GM12874 (cell line): Measurements from ENCODE around the gene CHCHD2.
A peak's percentile ranks its signal among the peaks of the same experiment; 100 is the strongest.

Experiments
- TF ChIP-seq, protein P1 (sequence below): IDR thresholded peaks from 2 replicates; pipeline ENCODE4 v1.5.1; 2011; ENCODE audit warnings: low read depth, mild to moderate bottlenecking, control low read depth, low read length, moderate library complexity; ENCODE audit not compliant: insufficient read depth

Gene CHCHD2

GRCh38 chr7:56110611-56111010, 4.3 kb upstream of the CHCHD2 start:
- TF ChIP-seq, protein P1, sequence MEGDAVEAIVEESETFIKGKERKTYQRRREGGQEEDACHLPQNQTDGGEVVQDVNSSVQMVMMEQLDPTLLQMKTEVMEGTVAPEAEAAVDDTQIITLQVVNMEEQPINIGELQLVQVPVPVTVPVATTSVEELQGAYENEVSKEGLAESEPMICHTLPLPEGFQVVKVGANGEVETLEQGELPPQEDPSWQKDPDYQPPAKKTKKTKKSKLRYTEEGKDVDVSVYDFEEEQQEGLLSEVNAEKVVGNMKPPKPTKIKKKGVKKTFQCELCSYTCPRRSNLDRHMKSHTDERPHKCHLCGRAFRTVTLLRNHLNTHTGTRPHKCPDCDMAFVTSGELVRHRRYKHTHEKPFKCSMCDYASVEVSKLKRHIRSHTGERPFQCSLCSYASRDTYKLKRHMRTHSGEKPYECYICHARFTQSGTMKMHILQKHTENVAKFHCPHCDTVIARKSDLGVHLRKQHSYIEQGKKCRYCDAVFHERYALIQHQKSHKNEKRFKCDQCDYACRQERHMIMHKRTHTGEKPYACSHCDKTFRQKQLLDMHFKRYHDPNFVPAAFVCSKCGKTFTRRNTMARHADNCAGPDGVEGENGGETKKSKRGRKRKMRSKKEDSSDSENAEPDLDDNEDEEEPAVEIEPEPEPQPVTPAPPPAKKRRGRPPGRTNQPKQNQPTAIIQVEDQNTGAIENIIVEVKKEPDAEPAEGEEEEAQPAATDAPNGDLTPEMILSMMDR: no peak

- TF ChIP-seq, protein P1: no peak
These were observed 1.6 kb upstream of the CHCHD2 start for GRCh38 chr7:56107954-56108258.

- TF ChIP-seq, protein P1: no peak
These were observed 768 bp downstream of the CHCHD2 start for GRCh38 chr7:56105508-56105907.

- TF ChIP-seq, protein P1: no peak
These were observed 6.6 kb downstream of the CHCHD2 start for GRCh38 chr7:56099653-56100052.

- TF ChIP-seq, protein P1: no peak
These were observed 8.6 kb downstream of the CHCHD2 start for GRCh38 chr7:56097700-56098099.

DNA sequence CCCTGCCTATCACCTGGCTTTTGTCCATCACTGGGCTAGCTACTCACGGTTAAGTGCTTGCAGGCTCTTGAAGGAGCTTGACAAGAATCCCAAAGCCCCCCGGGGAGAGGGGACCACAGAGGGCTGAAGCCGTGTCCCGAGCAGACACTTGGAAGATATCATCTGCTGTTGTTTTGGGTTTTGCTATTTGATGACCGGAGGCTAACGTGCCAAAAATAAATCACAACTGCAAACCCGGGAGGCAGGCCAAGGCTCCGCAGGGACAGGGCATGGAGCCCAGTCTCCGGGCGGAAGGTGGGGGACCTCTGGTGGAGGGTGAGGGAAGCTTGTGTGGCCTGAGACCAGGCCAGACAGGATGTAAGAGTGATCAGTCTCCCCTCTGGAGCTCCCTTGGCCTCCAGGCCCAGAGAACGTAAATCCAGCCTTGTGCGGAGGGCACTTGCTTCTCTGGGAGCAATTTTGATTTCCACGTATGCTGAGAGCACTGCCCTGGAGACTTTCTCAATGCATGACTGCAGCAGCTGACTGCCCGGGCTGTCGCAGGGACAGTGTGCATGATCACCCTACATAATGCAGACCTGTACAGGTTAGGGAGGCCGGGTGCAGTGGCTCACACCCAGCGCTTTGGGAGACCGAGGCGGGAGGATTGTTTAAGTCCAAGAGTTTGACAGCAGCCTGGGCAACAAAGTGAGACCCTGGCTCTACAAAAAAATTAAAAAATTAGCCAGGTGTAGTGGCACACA, 13.3 kb downstream of the CHCHD2 start, which contains the start of gene PHKG1:
Gene PHKG1 (minus strand): TSS at position 164 of the 743 bp plus-strand sequence. CDS start 4,011 bp downstream, outside the sequence.
- TF ChIP-seq, protein P1: peak; percentile 27

GRCh38 chr7:56091591-56091990, 14.7 kb downstream of the CHCHD2 start:
- TF ChIP-seq, protein P1: no peak
